22Rv1 (cell line): ENCODE results near the gene TSPO2.

ENCODE experiments used
- ZFX ChIP-seq: fragments of 450-650 bp; IDR thresholded peaks from 2 replicates; pipeline ENCODE4 v1.6.1; 2017; ENCODE audit warnings: antibody characterized with exemption, borderline replicate concordance
- TF ChIP-seq, protein P1 (sequence below): fragments of 450-650 bp; IDR thresholded peaks from 2 replicates; pipeline ENCODE4 v1.5.1; 2017; ENCODE audit warnings: mild to moderate bottlenecking

DNA sequence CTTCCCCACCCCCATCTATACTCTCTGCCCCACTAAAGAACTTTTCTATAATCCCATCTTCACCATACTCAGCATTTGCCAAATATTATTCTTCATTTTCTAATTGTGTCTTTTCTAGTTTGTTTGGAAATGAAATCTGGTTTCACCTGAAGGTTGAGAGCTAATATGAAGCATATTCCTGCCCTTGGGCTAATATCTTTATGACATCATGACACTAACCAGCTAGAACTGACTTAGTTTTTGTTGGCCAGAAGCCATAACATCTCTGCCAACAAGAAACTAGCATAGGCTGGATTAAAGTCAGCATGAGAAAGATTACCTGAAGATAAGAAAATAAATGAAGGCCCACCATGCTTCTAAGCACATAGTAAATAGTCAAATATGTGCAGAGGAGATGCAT lies 20.0 kb upstream of the TSPO2 start:
- TF ChIP-seq, protein P1, sequence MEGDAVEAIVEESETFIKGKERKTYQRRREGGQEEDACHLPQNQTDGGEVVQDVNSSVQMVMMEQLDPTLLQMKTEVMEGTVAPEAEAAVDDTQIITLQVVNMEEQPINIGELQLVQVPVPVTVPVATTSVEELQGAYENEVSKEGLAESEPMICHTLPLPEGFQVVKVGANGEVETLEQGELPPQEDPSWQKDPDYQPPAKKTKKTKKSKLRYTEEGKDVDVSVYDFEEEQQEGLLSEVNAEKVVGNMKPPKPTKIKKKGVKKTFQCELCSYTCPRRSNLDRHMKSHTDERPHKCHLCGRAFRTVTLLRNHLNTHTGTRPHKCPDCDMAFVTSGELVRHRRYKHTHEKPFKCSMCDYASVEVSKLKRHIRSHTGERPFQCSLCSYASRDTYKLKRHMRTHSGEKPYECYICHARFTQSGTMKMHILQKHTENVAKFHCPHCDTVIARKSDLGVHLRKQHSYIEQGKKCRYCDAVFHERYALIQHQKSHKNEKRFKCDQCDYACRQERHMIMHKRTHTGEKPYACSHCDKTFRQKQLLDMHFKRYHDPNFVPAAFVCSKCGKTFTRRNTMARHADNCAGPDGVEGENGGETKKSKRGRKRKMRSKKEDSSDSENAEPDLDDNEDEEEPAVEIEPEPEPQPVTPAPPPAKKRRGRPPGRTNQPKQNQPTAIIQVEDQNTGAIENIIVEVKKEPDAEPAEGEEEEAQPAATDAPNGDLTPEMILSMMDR, result no peak
- no peak for TF ChIP-seq ZFX
